ENCODE measurements around the gene LRRC55.

LRRC55 gene

DNA sequence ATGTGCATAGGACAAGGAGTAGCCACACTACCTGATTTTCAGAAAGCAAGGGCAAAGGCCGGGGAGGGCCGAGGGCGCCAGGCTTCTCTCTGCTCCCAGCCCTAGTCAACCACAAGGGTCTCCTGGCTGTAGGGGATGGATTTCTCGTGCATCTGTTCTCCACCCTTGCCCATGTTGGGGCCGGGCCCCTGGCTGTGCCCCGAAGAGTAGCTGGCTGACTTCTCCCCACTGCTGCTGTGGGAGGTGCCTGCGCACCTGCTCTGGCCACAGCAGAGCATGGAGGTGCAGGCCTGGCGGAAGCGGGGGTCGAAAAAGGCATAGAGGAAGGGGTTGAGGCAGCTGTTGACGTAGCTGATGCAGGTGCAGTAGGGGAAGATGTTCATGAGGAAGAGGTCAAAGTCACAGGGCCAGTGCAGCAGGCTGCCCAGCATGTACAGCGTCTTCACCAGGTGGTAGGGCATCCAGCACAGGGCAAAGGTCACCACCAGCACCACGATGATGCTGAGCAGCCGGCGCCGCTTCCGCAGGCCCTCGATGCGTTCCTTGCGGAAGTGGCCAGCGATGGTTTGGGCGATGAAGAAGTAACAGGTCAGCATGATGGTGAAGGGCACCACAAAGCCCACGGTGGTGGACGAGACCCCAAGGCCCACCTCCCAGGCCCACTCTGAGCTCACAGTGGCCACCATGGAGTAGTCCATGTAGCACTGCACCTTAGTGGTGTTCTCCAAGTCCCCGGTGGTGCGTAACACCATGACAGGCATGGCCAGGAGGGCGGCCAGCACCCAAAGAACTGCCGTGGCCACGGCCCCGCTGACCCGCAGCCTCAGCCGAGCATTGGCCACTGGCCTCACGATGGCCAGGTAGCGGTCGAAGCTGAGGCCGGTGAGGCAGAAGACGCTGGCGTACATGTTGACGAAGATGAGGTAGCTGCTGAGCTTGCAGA, 54.3 kb downstream of the LRRC55 start:
- no peak for DNase-seq (ENCODE audit: low read depth)

- no peak for DNase-seq (ENCODE audit: low read depth)
Observed at GRCh38 chr11:57237204-57237681, 55.5 kb downstream of the LRRC55 start, which contains the start of gene APLNR. Gene APLNR, minus strand, starts transcription at chr11:57237250. Its CDS starts 246 bp downstream, at chr11:57237004.

DNA sequence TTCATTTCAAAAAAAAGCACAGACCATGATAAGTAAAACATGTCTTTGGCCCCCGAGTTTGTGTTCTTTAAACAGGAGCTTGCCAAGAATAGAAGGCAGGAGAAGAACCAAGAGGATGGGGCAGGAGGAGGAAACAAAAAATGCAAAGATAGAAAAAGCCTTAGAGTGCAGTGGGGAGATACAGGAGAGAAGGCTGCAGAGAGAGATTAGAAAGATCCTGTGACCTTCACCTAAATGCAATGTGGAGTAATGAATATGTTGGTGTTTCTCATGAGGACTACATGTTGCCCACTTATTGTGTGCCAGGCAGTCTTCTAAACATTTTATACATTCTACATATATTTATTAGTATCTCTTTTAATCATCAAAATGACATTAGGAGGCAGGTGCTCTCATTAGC, 57.6 kb downstream of the LRRC55 start:
- DNase-seq (ENCODE audit: low read depth), result no peak

DNA sequence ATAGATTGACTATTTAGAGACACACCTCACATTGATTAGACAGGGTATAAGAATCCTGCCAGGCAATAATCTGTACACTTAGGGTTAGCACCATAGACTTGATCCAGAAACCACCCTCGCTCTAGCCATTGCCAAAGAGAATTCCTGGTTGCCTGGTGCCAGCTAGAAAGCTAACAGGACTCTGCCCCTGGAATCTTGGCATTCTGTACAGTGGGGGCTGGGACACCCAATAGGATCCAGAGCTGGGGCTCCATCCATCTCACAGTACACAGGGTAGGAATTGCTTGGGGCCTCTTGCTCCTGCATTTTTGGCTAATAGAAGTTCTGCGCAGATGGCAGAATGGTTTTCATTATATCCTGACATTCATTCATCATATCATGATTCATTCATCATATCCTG, 58.3 kb downstream of the LRRC55 start:
- no peak for DNase-seq (ENCODE audit: low read depth)

GRCh38 chr11:57240757-57241156, 59.0 kb downstream of the LRRC55 start:
- DNase-seq (ENCODE audit: low read depth), result no peak

All from amniotic epithelial cell (primary cell).